IMR-90 (cell line): ENCODE results near the gene TNFRSF4. TPM values are rescaled to one million over a fixed set of nuclear protein-coding genes. Genes with fewer than 3 reads are reported as not detected.

Experiments used
- ATAC-seq: fragments of 200-7000 bp; cut with Tn5 transposase; 2 replicates; pipeline ENCODE4 v1.9.1; 2020; ENCODE audit warnings: low read depth, mild to moderate bottlenecking, moderate library complexity
- BruUV-seq: library from RNA; stranded (reverse); fragments of 400-500 nt; replicated peaks from 2 replicates; lab custom pipeline; 2021; lab: Mats Ljungman, UMichigan
- CTCF ChIA-PET: fragments of 300-600 bp; formaldehyde crosslinking; extraction: SDS; loops from one replicate; lab custom pipeline; 2021; ENCODE audit warnings: antibody characterized with exemption; lab: Yijun Ruan, JAX
- POLR2A ChIA-PET: fragments of 300-600 bp; sonication (Branson Sonifier 250); formaldehyde crosslinking; loops from one replicate; lab custom pipeline; 2022; ENCODE audit warnings: antibody characterized with exemption; ENCODE audit not compliant: unreplicated experiment; lab: Charles Lee
- DNase-seq: peaks from one replicate; pipeline ENCODE4 v3.0.0; 2013
- H2AFZ ChIP-seq: replicated peaks from 2 replicates; pipeline ENCODE3; 2013; ENCODE audit warnings: low read length, mild to moderate bottlenecking; ENCODE audit not compliant: poor library complexity
- H2AK5ac ChIP-seq: 2 replicates; pipeline ENCODE4 v1.6.1; 2013; ENCODE audit warnings: low read depth, low read length, inconsistent platforms
- H2AK9ac ChIP-seq: replicated peaks from 2 replicates; pipeline ENCODE3; 2013; ENCODE audit warnings: mild to moderate bottlenecking, low read depth, low read length, moderate library complexity; ENCODE audit not compliant: poor library complexity
- H2BK120ac ChIP-seq: 2 replicates; pipeline ENCODE4 v1.6.1; 2013; ENCODE audit warnings: low read depth, low read length, inconsistent platforms
- H2BK15ac ChIP-seq: 3 replicates; pipeline ENCODE4 v1.6.1; 2013; ENCODE audit warnings: low read depth, low read length, inconsistent platforms
- H2BK20ac ChIP-seq: 2 replicates; pipeline ENCODE4 v1.6.1; 2013; ENCODE audit warnings: low read depth, mild to moderate bottlenecking, inconsistent platforms, low read length, moderate library complexity
- H2BK5ac ChIP-seq: 2 replicates; pipeline ENCODE4 v1.6.1; 2013; ENCODE audit warnings: mild to moderate bottlenecking, low read depth, low read length, inconsistent platforms; ENCODE audit not compliant: poor library complexity, severe bottlenecking
- H3K14ac ChIP-seq: replicated peaks from 2 replicates; pipeline ENCODE4 v1.6.1; 2013; ENCODE audit warnings: low read depth, low read length, inconsistent platforms
- H3K18ac ChIP-seq: 2 replicates; pipeline ENCODE4 v1.6.1; 2013; ENCODE audit warnings: low read depth, low read length, control low read depth
- H3K23ac ChIP-seq: 2 replicates; pipeline ENCODE4 v1.6.1; 2013; ENCODE audit warnings: low read depth, low read length, inconsistent platforms
- H3K27ac ChIP-seq: 2 replicates; pipeline ENCODE4 v1.5.1; 2013; ENCODE audit warnings: mild to moderate bottlenecking, control low read depth, low read length; ENCODE audit not compliant: insufficient read depth
- H3K27me3 ChIP-seq: 2 replicates; pipeline ENCODE4 v1.6.1; 2013; ENCODE audit warnings: low read length; ENCODE audit not compliant: control insufficient read depth, insufficient read depth
- H3K36me3 ChIP-seq: 2 replicates; pipeline ENCODE4 v1.6.1; 2013; ENCODE audit warnings: low read length, mixed read lengths; ENCODE audit not compliant: control insufficient read depth, insufficient read depth
- H3K4ac ChIP-seq: 2 replicates; pipeline ENCODE4 v1.6.1; 2013; ENCODE audit warnings: low read depth, low read length, inconsistent platforms
- H3K4me1 ChIP-seq: 2 replicates; pipeline ENCODE4 v1.6.1; 2013; ENCODE audit warnings: low read length, mixed read lengths; ENCODE audit not compliant: control insufficient read depth, insufficient read depth
- H3K4me2 ChIP-seq: 2 replicates; pipeline ENCODE4 v1.6.1; 2013; ENCODE audit warnings: low read depth, mild to moderate bottlenecking, control low read depth, low read length, moderate library complexity
- H3K4me3 ChIP-seq: 2 replicates; pipeline ENCODE4 v1.5.1; 2013; ENCODE audit warnings: low read depth, mild to moderate bottlenecking, control low read depth, low read length, moderate library complexity; ENCODE audit not compliant: insufficient read depth
- H3K56ac ChIP-seq: 2 replicates; pipeline ENCODE4 v1.6.1; 2013; ENCODE audit warnings: low read length, inconsistent platforms; ENCODE audit not compliant: insufficient read depth; ENCODE audit errors: extremely low read depth
- H3K79me1 ChIP-seq, 2 experiments: 2 replicates each; pipeline ENCODE4 v1.6.1; 2013; ENCODE audit warnings: low read length in 2 of 2, inconsistent platforms in 1 of 2, low read depth in 1 of 2
- H3K9ac ChIP-seq: 2 replicates; pipeline ENCODE4 v1.6.1; 2013; ENCODE audit warnings: low read depth, low read length, control low read depth
- H3K9me1 ChIP-seq: 2 replicates; pipeline ENCODE4 v1.6.1; 2013; ENCODE audit warnings: low read length, inconsistent platforms; ENCODE audit not compliant: insufficient read depth
- H3K9me3 ChIP-seq: 2 replicates; pipeline ENCODE4 v1.6.1; 2013; ENCODE audit warnings: low read length; ENCODE audit not compliant: control insufficient read depth, insufficient read depth
- H4K20me1 ChIP-seq: 2 replicates; pipeline ENCODE4 v1.6.1; 2013; ENCODE audit warnings: low read length, inconsistent platforms; ENCODE audit not compliant: insufficient read depth
- H4K5ac ChIP-seq: 2 replicates; pipeline ENCODE4 v1.6.1; 2013; ENCODE audit warnings: mild to moderate bottlenecking, low read depth, low read length, control low read depth
- H4K8ac ChIP-seq, 2 experiments: 2 replicates each; pipeline ENCODE4 v1.6.1; 2013; ENCODE audit warnings: low read depth in 2 of 2, low read length in 2 of 2, control low read depth in 1 of 2, inconsistent platforms in 1 of 2
- H4K91ac ChIP-seq: 2 replicates; pipeline ENCODE4 v1.6.1; 2013; ENCODE audit warnings: low read depth, low read length, inconsistent platforms; ENCODE audit not compliant: insufficient read depth
- CEBPB ChIP-seq: IDR thresholded peaks from 2 replicates; pipeline ENCODE4 v1.6.1; 2012; ENCODE audit warnings: low read depth, low read length, improper control_type of control experiment
- CHD1 ChIP-seq: IDR thresholded peaks from 2 replicates; pipeline ENCODE4 v1.6.1; 2012; ENCODE audit warnings: low read depth, low read length, improper control_type of control experiment
- CTCF ChIP-seq: conservative IDR thresholded peaks from 2 replicates; pipeline ENCODE4 v1.5.1; 2012; ENCODE audit warnings: mild to moderate bottlenecking, low read depth, low read length, improper control_type of control experiment
- FOS ChIP-seq: fragments of 150-350 bp; IDR thresholded peaks from 2 replicates; pipeline ENCODE4 v1.6.1; 2016; ENCODE audit warnings: low read depth, low read length
- MAFK ChIP-seq: IDR thresholded peaks from 2 replicates; pipeline ENCODE4 v1.6.1; 2012; ENCODE audit warnings: low read depth, low read length, improper control_type of control experiment
- MAZ ChIP-seq: IDR thresholded peaks from 2 replicates; pipeline ENCODE4 v1.6.1; 2012; ENCODE audit warnings: low read depth, mild to moderate bottlenecking, low read length, improper control_type of control experiment, moderate library complexity, borderline replicate concordance
- NFE2L2 ChIP-seq: fragments of 150-350 bp; IDR thresholded peaks from 2 replicates; pipeline ENCODE4 v1.6.1; 2016; ENCODE audit warnings: low read depth, mild to moderate bottlenecking, low read length
- POLR2A ChIP-seq: IDR thresholded peaks from 2 replicates; pipeline ENCODE4 v1.6.1; 2012; ENCODE audit warnings: mild to moderate bottlenecking, low read depth, low read length
- RAD21 ChIP-seq: IDR thresholded peaks from 2 replicates; pipeline ENCODE4 v1.6.1; 2012; ENCODE audit warnings: low read length, improper control_type of control experiment
- RCOR1 ChIP-seq: IDR thresholded peaks from 2 replicates; pipeline ENCODE4 v1.6.1; 2012; ENCODE audit warnings: mild to moderate bottlenecking, low read length, improper control_type of control experiment; ENCODE audit not compliant: insufficient replicate concordance
- RFX5 ChIP-seq: IDR thresholded peaks from 2 replicates; pipeline ENCODE4 v1.8.0; 2012; ENCODE audit warnings: low read depth, mild to moderate bottlenecking, low read length, moderate library complexity
- SMC3 ChIP-seq: fragments of 150-350 bp; IDR thresholded peaks from 2 replicates; pipeline ENCODE4 v1.6.1; 2016; ENCODE audit warnings: low read depth, mild to moderate bottlenecking, antibody characterized with exemption, low read length, moderate library complexity
- WGBS, 2 experiments: methylation state at CpG; one replicate each; pipeline versions ENCODE4 v1.1.5 to v1.1.7; 2013; ENCODE audit warnings: missing lambda C conversion rate in 2 of 2; ENCODE audit not compliant: insufficient read length in 1 of 2; ENCODE audit errors: extremely low coverage in 2 of 2; 5-methylcytosine and 5-hydroxymethylcytosine counted together
- dilution Hi-C: fragments of 300-500 bp; cut with HindIII; formaldehyde crosslinking; loops from one replicate; pipeline ENCODE4 v1.14.3; 2018; ENCODE audit warnings: low sequenced_read_pairs; ENCODE audit not compliant: unreplicated experiment
- in situ Hi-C: fragments of 300-500 bp; cut with MboI; formaldehyde crosslinking; loops from 3 replicates; pipeline ENCODE4 v1.14.3; 2019; ENCODE audit warnings: low sequenced_read_pairs, inconsistent platforms, mixed read lengths
- intact Hi-C: fragments of 100-400 bp; cut with micrococcal nuclease; formaldehyde crosslinking; loops from 2 replicates; pipeline ENCODE4 v1.10.0; 2022
- polyA plus RNA-seq, 3 experiments: library from polyadenylated mRNA; depleted of rRNA; stranded (reverse); fragments of >200 nt; gene quantifications; 2 replicates each; pipeline ENCODE4 v1.2.3, GENCODE V29; 2012; ENCODE audit warnings: low replicate concordance in 1 of 3
- total RNA-seq: library from RNA; depleted of rRNA; stranded (reverse); fragments of >200 nt; gene quantifications from 2 replicates; pipeline ENCODE4 v1.2.3, GENCODE V29; 2012

Gene TNFRSF4
- total and polyA plus RNA-seq, 2 of the 4 experiments (the other 2 are of a cell fraction) = 0.15 TPM; not detected in 1

GRCh38 chr1:1216770-1217620, 3.0 kb upstream of the TNFRSF4 start:
- no peak overlapping the region for H2BK5ac ChIP-seq
- H2BK120ac ChIP-seq = no peak overlapping the region
- H3K56ac ChIP-seq = no peak overlapping the region
- H3K36me3 ChIP-seq = peaks cover 47% of the 10 kb centered on the region
- intact Hi-C loops (no loop called here), in situ Hi-C loops (no loop called here), dilution Hi-C loops (no loop called here)
- no peak for ATAC-seq
- no peak overlapping the region for H3K23ac ChIP-seq
- H3K18ac ChIP-seq = no peak overlapping the region
- no peak overlapping the region for H4K5ac ChIP-seq
- no peaks in the 10 kb centered on the region; the same call in 1 of the 2 replicates for H3K9me1 ChIP-seq
- no peak overlapping the region for H2BK15ac ChIP-seq
- peaks cover 4 to 13% of the 10 kb centered on the region in 2 experiments; a peak in 2 of 4 replicates for H3K79me1 ChIP-seq
- H3K27me3 ChIP-seq = no peaks in the 10 kb centered on the region
- H3K27ac ChIP-seq = no peak overlapping the region
- no peak for DNase-seq
- no peak overlapping the region for H3K9ac ChIP-seq
- no peak overlapping the region for H2BK20ac ChIP-seq
- H3K4me2 ChIP-seq = no peak overlapping the region
- peak overlapping the region; percentile 37 for H2AK9ac ChIP-seq
- H3K4ac ChIP-seq = no peak overlapping the region
- POLR2A ChIA-PET = no interaction called here
- H2AFZ ChIP-seq = no peak overlapping the region
- H4K20me1 ChIP-seq = peaks cover 13% of the 10 kb centered on the region
- no peaks in the 10 kb centered on the region for H3K4me1 ChIP-seq
- no peak overlapping the region for H3K14ac ChIP-seq
- WGBS, 2 experiments = 94% methylated on average over 53 of the region's 74 CpGs; no CpG with 5 or more reads in 1 of the 2 experiments
- H2AK5ac ChIP-seq = no peak overlapping the region
- CTCF ChIA-PET = no interaction called here
- no peak overlapping the region for H4K91ac ChIP-seq
- no peak overlapping the region for H3K4me3 ChIP-seq
- TSS peak; percentile 98 for BruUV-seq
- no peak overlapping the region for H4K8ac ChIP-seq
- H3K9me3 ChIP-seq = no peaks in the 10 kb centered on the region
- TF ChIP-seq MAFK = no peak
- no peak for TF ChIP-seq POLR2A
- TF ChIP-seq FOS = no peak
- TF ChIP-seq CEBPB = no peak
- TF ChIP-seq NFE2L2 = no peak
- TF ChIP-seq CHD1 = no peak
- no peak for TF ChIP-seq RAD21
- TF ChIP-seq RFX5 = no peak
- TF ChIP-seq RCOR1 = no peak
- no peak for TF ChIP-seq CTCF
- no peak for TF ChIP-seq MAZ
- no peak for TF ChIP-seq SMC3
